GM23248 (cell line): ENCODE data around the gene PPHLN1.

ENCODE experiments used
- EZH2 ChIP-seq: fragments of 200-600 bp; sonication (generic); IDR thresholded peaks from 2 replicates; pipeline ENCODE4 v1.6.1; 2018; ENCODE audit warnings: antibody characterized with exemption, mild to moderate bottlenecking; ENCODE audit not compliant: insufficient read depth, poor library complexity, severe bottlenecking
- EZH2phosphoT487 ChIP-seq: fragments of 200-600 bp; sonication (generic); IDR thresholded peaks from 2 replicates; pipeline ENCODE4 v1.6.1; 2018; ENCODE audit warnings: antibody characterized with exemption, moderate library complexity, mild to moderate bottlenecking, low read depth; ENCODE audit not compliant: insufficient read depth

DNA sequence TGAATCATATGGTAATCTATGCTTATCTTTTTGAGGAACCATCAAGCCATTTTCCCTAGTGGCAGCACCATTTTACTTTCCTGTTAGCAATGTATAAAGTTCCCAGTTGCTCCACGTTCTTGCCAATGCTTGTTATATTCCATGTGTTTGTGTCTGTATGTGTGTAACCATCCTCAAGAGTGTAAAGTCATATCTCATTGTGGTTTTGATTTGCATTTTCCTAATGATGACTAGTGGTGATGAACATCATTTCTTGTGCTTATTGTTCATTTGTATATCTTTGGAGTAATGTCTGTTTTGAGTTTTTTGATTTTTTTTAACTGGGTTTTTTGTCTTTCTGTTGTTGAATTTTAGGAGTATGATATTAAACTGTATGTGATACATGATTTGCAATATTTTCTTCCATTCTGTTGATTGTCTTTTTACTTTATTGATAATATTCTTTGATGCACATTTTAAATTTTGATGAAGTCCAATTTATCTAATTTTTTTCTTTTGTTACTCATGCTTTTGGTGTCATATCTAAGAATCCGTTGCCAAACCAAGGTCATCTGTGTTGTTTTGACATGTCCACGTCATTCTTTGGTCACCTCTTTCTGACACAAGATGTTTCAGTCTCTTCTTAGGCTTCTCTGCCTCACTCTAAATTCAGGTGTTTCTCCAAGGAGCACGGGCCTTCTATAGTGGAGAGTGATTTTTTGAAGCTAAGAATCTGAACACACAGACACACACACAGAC lies 36.1 kb downstream of the PPHLN1 start:
- TF ChIP-seq EZH2phosphoT487 (no peak), EZH2 (no peak)
